Testis (tissue), 2 donors: ENCODE measurements around the gene TNFAIP1.

Experiments
- POLR2A ChIP-seq: fragments of 450-650 bp; IDR thresholded peaks from one replicate; pipeline ENCODE4 v1.6.1; 2017; ENCODE audit warnings: antibody characterized with exemption, mild to moderate bottlenecking, moderate library complexity
- TF ChIP-seq, protein P1 (sequence below), 3 experiments: fragments of 450-650 bp in 2 of 3; fragments of 200-600 bp in 1 of 3; sonication (generic) in 1 of 3; IDR thresholded peaks; one replicate each; pipeline ENCODE4 v1.5.1; 2016 to 2019; ENCODE audit warnings: antibody characterized with exemption in 3 of 3, mild to moderate bottlenecking in 2 of 3, moderate library complexity in 1 of 3

DNA sequence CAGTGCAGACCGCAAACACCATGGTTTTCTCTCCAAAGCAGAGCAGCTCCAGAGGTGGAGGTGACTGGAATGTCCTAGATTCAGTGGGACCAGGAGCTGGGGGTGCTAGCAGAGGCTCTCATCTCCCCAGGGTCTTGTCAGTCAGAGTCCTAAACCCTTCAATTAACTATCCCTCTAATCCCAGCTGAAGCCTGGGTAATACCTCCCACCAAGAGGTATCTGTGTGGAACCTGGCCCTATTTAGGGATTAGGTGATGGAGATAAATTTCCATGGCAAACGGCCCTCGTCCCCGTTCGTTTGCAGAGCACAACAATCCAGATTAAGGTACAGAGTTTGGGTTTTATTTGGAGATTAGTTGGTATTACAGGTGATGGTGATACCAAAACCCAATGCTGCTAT, 27.6 kb downstream of the TNFAIP1 start:
- TF ChIP-seq, protein P1, sequence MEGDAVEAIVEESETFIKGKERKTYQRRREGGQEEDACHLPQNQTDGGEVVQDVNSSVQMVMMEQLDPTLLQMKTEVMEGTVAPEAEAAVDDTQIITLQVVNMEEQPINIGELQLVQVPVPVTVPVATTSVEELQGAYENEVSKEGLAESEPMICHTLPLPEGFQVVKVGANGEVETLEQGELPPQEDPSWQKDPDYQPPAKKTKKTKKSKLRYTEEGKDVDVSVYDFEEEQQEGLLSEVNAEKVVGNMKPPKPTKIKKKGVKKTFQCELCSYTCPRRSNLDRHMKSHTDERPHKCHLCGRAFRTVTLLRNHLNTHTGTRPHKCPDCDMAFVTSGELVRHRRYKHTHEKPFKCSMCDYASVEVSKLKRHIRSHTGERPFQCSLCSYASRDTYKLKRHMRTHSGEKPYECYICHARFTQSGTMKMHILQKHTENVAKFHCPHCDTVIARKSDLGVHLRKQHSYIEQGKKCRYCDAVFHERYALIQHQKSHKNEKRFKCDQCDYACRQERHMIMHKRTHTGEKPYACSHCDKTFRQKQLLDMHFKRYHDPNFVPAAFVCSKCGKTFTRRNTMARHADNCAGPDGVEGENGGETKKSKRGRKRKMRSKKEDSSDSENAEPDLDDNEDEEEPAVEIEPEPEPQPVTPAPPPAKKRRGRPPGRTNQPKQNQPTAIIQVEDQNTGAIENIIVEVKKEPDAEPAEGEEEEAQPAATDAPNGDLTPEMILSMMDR (IDR thresholded peaks at IDR 0.05) = no peak
- no peak for TF ChIP-seq POLR2A
